AG04450 (cell line): ENCODE data around the gene DNAJC5G. TPM values are rescaled to one million over a fixed set of nuclear protein-coding genes. Genes with fewer than 3 reads are reported as not detected.

Experiments
- CTCF ChIA-PET: fragments of 300-600, 350-600 bp; formaldehyde crosslinking; extraction: SDS; loops from one replicate; lab custom pipeline; 2022; ENCODE audit warnings: antibody characterized with exemption, inconsistent platforms; lab: Charles Lee
- POLR2A ChIA-PET: fragments of 350-600 bp; formaldehyde crosslinking; extraction: SDS; loops from one replicate; lab custom pipeline; 2021; ENCODE audit warnings: antibody characterized with exemption, inconsistent platforms; lab: Yijun Ruan, JAX
- DNase-seq: peaks from one replicate; pipeline ENCODE4 v3.0.0-alpha.2; 2011; ENCODE audit warnings: low read depth, low spot score
- H3K27ac ChIP-seq: one replicate; pipeline ENCODE4 v1.5.1; 2012; ENCODE audit warnings: low read depth, low read length, control low read depth
- H3K27me3 ChIP-seq: one replicate; pipeline ENCODE4 v1.6.0; 2012; ENCODE audit warnings: low read length; ENCODE audit not compliant: control insufficient read depth, insufficient read depth
- H3K4me3 ChIP-seq: 2 replicates; pipeline ENCODE4 v1.5.1; 2011; ENCODE audit warnings: mild to moderate bottlenecking, low read depth, low read length, control low read depth
- H3K9me3 ChIP-seq: 2 replicates; pipeline ENCODE4 v1.5.1; 2012; ENCODE audit warnings: low read length; ENCODE audit not compliant: control insufficient read depth, insufficient read depth
- polyA plus RNA-seq: library from polyadenylated mRNA; depleted of rRNA; stranded (reverse); fragments of >200 nt; gene quantifications from 2 replicates; pipeline ENCODE4 v1.2.3, GENCODE V29; 2011
- TF ChIP-seq, protein P1 (sequence below): IDR thresholded peaks from 2 replicates; pipeline ENCODE4 v1.5.1; 2011; ENCODE audit warnings: low read depth, low read length, control low read depth, inconsistent platforms

The DNAJC5G gene
- polyA plus RNA-seq, 1 experiment, result not detected

DNA sequence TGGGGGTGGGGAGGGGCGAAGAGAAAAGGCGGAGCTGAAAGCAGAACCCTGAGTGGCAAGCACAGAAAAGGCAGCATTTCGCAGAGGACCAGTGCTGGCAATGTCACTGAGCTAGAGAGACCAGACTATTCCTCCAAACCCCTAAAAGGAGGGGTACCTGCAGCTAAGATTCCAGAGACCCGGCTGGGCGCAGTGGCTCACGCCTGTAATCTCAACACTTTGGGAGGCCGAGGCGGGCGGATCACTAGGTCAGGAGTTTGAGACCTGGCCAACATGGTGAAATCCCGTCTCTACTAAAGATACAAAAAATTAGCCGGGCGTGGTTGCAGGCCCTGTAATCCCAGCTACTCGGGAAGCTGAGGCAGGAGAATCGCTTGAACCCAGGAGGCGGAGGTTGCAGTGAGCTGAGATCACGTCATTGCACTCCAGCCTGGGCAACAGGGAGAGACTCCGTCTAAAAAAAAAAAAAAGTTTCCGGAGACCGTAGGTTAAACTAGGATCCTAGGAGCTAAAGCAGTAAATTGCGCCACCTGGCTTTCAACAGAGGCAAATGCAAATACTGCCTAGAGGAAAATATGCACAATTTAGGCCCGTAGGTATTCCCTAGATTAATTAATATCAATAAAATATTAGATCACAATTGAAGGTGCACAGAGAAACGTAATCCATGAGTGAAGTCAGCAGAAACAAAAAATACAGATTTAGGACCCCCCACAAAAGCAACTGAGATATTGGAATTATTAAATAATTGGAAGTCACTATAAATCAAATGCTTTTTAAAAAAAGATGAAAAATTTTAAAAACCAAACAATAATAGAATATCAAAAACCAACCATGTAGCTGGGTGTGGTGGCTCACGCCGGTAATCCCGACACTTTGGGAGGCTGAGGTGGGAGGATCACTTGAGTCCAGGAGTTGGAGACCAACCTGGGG lies 28.1 kb downstream of the DNAJC5G start:
- TF ChIP-seq, protein P1, sequence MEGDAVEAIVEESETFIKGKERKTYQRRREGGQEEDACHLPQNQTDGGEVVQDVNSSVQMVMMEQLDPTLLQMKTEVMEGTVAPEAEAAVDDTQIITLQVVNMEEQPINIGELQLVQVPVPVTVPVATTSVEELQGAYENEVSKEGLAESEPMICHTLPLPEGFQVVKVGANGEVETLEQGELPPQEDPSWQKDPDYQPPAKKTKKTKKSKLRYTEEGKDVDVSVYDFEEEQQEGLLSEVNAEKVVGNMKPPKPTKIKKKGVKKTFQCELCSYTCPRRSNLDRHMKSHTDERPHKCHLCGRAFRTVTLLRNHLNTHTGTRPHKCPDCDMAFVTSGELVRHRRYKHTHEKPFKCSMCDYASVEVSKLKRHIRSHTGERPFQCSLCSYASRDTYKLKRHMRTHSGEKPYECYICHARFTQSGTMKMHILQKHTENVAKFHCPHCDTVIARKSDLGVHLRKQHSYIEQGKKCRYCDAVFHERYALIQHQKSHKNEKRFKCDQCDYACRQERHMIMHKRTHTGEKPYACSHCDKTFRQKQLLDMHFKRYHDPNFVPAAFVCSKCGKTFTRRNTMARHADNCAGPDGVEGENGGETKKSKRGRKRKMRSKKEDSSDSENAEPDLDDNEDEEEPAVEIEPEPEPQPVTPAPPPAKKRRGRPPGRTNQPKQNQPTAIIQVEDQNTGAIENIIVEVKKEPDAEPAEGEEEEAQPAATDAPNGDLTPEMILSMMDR, result peak; percentile 89
- POLR2A ChIA-PET, result interaction anchor here (0.7 to 1.7 kb wide), 4 partner anchors 10 to 178 kb away, joined by 3 to 18 read pairs (median 4); partner anchors contain the start of genes ATRAID and SLC5A6
- H3K9me3 ChIP-seq, result peaks cover 5% of the 10 kb centered on the region; the same call in 1 of the 2 replicates
- no peak overlapping the region for H3K27ac ChIP-seq
- peaks cover 33% of the 10 kb centered on the region for H3K27me3 ChIP-seq
- no peak for DNase-seq
- no peak overlapping the region for H3K4me3 ChIP-seq
- CTCF ChIA-PET, result interaction anchor here (0.5 to 7.5 kb wide), 40 partner anchors 9 to 1895 kb away, joined by 3 to 87 read pairs (median 4); partner anchors contain the start of genes MPV17, PREB and TRIM54

DNA sequence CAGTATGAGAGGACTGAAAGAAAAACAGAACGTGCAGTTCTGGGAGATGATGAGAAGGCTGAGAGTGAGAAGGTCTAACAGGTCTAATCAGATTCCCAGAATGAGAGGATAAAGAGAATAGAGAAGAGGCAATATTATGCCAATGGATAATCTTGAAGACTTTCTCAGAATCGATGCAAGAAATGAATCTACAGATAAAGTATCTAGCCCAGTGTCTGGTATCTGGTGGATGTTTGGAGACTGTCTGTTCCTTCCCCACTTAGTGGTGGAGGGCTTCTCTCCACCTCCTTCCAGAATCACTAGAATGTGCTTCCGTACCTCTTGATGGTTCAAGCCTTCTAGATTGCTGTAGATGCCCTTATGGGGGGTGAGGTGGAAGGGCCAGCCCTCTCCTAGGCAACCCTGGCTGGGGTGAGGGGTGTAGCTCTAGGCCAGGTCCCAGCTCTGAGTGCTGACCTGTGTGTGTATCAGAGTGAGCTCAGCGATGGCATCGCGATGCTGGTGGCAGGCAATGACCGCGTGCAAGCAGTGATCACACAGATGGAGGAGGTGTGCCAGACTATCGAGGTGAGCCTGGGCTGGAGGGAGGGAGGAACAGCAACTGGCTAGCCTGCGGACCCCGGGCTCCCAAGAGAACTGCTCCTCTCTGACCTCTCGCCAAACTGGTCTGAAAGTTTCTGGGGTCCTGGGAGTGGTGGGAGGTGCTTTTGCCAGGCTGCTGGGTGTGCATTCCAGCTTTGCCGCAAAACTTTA lies 29.4 kb downstream of the DNAJC5G start:
- ChIA-PET POLR2A (no interaction called here), CTCF (interaction anchor here (2.0 to 7.5 kb wide), 7 partner anchors 13 to 205 kb away, joined by 14 to 87 read pairs (median 24); partner anchors contain the start of genes MPV17 and TRIM54)
- peaks cover 5% of the 10 kb centered on the region; the same call in 1 of the 2 replicates for H3K9me3 ChIP-seq
- DNase-seq, result no peak
- H3K4me3 ChIP-seq, result no peak overlapping the region
- peaks cover 38% of the 10 kb centered on the region for H3K27me3 ChIP-seq
- no peak overlapping the region for H3K27ac ChIP-seq
- TF ChIP-seq, protein P1, result no peak

DNA sequence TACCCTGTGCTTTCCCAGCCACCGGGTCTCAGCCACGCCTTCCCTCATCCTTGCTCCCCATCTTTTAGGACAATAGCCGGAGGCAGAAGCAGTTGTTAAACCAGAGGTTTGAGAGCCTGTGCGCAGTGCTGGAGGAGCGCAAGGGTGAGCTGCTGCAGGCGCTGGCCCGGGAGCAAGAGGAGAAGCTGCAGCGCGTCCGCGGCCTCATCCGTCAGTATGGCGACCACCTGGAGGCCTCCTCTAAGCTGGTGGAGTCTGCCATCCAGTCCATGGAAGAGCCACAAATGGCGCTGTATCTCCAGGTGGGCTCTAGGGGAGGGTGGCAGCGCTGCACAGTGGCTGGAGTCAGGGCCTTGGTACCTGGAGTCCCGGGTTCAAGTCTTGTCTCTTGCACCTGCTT lies 30.3 kb downstream of the DNAJC5G start:
- TF ChIP-seq, protein P1, result no peak
- H3K9me3 ChIP-seq, result peaks cover 5% of the 10 kb centered on the region; the same call in 1 of the 2 replicates
- H3K4me3 ChIP-seq, result no peak overlapping the region
- ChIA-PET POLR2A (interaction anchor here (0.5 kb wide), 1 partner anchor 135 kb away, joined by 4 read pairs; no protein-coding TSS in a partner anchor), CTCF (interaction anchor here (3.1 to 3.9 kb wide), 2 partner anchors 40 to 206 kb away, joined by 24 to 56 read pairs; no protein-coding TSS in a partner anchor)
- DNase-seq, result no peak
- H3K27me3 ChIP-seq, result peaks cover 38% of the 10 kb centered on the region
- no peak overlapping the region for H3K27ac ChIP-seq

DNA sequence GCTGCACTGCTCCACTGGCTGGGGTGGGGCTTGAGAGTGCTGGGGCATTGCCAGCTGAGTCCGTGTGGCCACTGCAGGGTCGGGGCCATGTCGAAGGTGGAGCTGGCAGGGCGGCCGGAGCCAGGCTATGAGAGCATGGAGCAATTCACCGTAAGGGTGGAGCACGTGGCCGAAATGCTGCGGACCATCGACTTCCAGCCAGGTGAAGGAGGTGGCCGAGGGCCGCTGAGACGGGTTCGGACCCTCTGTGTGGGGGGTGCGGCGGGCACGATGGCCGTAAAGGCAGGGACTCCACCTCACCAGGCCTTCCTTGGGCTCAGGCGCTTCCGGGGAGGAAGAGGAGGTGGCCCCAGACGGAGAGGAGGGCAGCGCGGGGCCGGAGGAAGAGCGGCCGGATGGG lies 30.9 kb downstream of the DNAJC5G start:
- POLR2A ChIA-PET, result interaction anchor here (0.5 kb wide), 1 partner anchor 135 kb away, joined by 4 read pairs; no protein-coding TSS in a partner anchor
- DNase-seq, result no peak
- TF ChIP-seq, protein P1, result no peak
- Histone ChIP-seq H3K27ac (no peak overlapping the region), H3K4me3 (no peak overlapping the region), H3K9me3 (peaks cover 5% of the 10 kb centered on the region; the same call in 1 of the 2 replicates), H3K27me3 (peaks cover 38% of the 10 kb centered on the region)
- CTCF ChIA-PET, result interaction anchor here (3.9 kb wide), 1 partner anchor 207 kb away, joined by 56 read pairs; no protein-coding TSS in a partner anchor
